Measurements from ENCODE around the gene PIP4K2A. TPM values are rescaled to one million over a fixed set of nuclear protein-coding genes. Genes with fewer than 3 reads are reported as not detected.

PIP4K2A gene
- total RNA-seq, 1 donor from 2014 or later, result 110 TPM

DNA sequence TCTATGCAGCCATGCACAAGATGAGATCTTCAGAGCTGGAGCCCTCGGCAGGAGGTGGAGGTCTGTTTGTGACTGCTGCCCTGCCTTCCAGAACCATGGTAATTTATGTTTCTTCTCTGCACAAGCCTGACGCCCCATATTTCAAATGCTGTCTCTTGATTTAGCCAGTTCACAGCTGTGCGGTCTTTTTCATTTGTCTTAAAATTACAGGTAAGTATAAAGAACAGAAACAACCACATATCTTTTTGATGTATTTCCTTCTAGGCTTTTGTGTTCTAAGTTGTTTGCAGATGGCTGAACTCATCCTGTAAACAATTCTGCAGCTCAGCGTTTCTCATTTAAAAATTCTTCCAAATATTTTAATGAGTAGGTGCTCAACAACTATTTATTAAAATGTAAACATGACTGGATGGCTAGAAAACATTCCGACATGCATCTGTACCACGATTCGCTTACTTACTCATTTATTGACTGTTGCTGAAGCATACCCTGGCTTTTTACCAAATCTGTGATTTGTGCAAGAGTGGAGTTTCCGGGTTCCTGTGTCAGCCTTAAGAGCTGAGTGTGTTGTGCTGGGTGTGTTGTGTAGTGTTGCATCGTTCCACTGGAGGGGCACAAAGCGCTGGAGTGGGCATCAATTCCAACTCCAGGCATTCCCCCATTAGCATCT lies 58.9 kb downstream of the PIP4K2A start:
- TF ChIP-seq, protein P1, sequence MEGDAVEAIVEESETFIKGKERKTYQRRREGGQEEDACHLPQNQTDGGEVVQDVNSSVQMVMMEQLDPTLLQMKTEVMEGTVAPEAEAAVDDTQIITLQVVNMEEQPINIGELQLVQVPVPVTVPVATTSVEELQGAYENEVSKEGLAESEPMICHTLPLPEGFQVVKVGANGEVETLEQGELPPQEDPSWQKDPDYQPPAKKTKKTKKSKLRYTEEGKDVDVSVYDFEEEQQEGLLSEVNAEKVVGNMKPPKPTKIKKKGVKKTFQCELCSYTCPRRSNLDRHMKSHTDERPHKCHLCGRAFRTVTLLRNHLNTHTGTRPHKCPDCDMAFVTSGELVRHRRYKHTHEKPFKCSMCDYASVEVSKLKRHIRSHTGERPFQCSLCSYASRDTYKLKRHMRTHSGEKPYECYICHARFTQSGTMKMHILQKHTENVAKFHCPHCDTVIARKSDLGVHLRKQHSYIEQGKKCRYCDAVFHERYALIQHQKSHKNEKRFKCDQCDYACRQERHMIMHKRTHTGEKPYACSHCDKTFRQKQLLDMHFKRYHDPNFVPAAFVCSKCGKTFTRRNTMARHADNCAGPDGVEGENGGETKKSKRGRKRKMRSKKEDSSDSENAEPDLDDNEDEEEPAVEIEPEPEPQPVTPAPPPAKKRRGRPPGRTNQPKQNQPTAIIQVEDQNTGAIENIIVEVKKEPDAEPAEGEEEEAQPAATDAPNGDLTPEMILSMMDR (IDR thresholded peaks at IDR 0.05; ENCODE audit: unreplicated experiment), result no peak
- H3K9me3 Mint-ChIP-seq (ENCODE audit: unreplicated experiment), result no peaks in the 10 kb centered on the region
- H3K36me3 Mint-ChIP-seq (ENCODE audit: low read depth, unreplicated experiment), result peaks cover 18% of the 10 kb centered on the region
- H3K27ac Mint-ChIP-seq (ENCODE audit: unreplicated experiment), result no peak overlapping the region
- H3K27me3 Mint-ChIP-seq (ENCODE audit: unreplicated experiment), result peaks cover 1% of the 10 kb centered on the region
- no peak for DNase-seq (ENCODE audit: low spot score)
- H3K4me3 Mint-ChIP-seq (ENCODE audit: unreplicated experiment), result no peak overlapping the region
- peaks cover 77% of the 10 kb centered on the region for H3K4me1 Mint-ChIP-seq (ENCODE audit: unreplicated experiment)

- H3K27me3 Mint-ChIP-seq (ENCODE audit: unreplicated experiment), result no peaks in the 10 kb centered on the region
- no peak overlapping the region for H3K4me3 Mint-ChIP-seq (ENCODE audit: unreplicated experiment)
- H3K4me1 Mint-ChIP-seq (ENCODE audit: unreplicated experiment), result peaks cover 87% of the 10 kb centered on the region
- peak overlapping the region; percentile 57 for H3K27ac Mint-ChIP-seq (ENCODE audit: unreplicated experiment)
- H3K9me3 Mint-ChIP-seq (ENCODE audit: unreplicated experiment), result no peaks in the 10 kb centered on the region
- peaks cover 22% of the 10 kb centered on the region for H3K36me3 Mint-ChIP-seq (ENCODE audit: low read depth, unreplicated experiment)
- no peak for DNase-seq (ENCODE audit: low spot score)
- TF ChIP-seq, protein P1 (IDR thresholded peaks at IDR 0.05; ENCODE audit: unreplicated experiment), result no peak
Observed at GRCh38 chr10:22652988-22653481, 61.3 kb downstream of the PIP4K2A start.

- Mint-ChIP-seq H3K9me3 (ENCODE audit: unreplicated experiment) (no peaks in the 10 kb centered on the region), H3K27ac (ENCODE audit: unreplicated experiment) (peak overlapping the region; percentile 72), H3K4me3 (ENCODE audit: unreplicated experiment) (peak overlapping the region; percentile 69), H3K36me3 (ENCODE audit: low read depth, unreplicated experiment) (peaks cover 19% of the 10 kb centered on the region), H3K27me3 (ENCODE audit: unreplicated experiment) (no peaks in the 10 kb centered on the region), H3K4me1 (ENCODE audit: unreplicated experiment) (peaks cover 92% of the 10 kb centered on the region)
- DNase-seq (ENCODE audit: low spot score), result no peak
- TF ChIP-seq, protein P1 (IDR thresholded peaks at IDR 0.05; ENCODE audit: unreplicated experiment), result no peak
Observed at GRCh38 chr10:22651276-22651980, 63.0 kb downstream of the PIP4K2A start.

GRCh38 chr10:22649994-22650393 lies 64.4 kb downstream of the PIP4K2A start:
- H3K4me1 Mint-ChIP-seq (ENCODE audit: unreplicated experiment), result peaks cover 85% of the 10 kb centered on the region

More at GRCh38 chr10:22649994-22650393, 64.4 kb downstream of the PIP4K2A start:
- Mint-ChIP-seq H3K9me3 (ENCODE audit: unreplicated experiment) (no peaks in the 10 kb centered on the region), H3K27me3 (ENCODE audit: unreplicated experiment) (no peaks in the 10 kb centered on the region), H3K27ac (ENCODE audit: unreplicated experiment) (peak overlapping the region; percentile 79), H3K4me3 (ENCODE audit: unreplicated experiment) (peak overlapping the region; percentile 15), H3K36me3 (ENCODE audit: low read depth, unreplicated experiment) (peaks cover 19% of the 10 kb centered on the region)
- TF ChIP-seq, protein P1 (IDR thresholded peaks at IDR 0.05; ENCODE audit: unreplicated experiment), result no peak
- DNase-seq (ENCODE audit: low spot score), result no peak

Data from endothelial cell (in vitro differentiated cells).